K562 (cell line): ENCODE data around the gene NPEPL1. TPM values are rescaled to one million over a fixed set of nuclear protein-coding genes. Genes with fewer than 3 reads are reported as not detected.

ENCODE experiments used
- ATAC-seq: fragments of 200-7000 bp; cut with Tn5 transposase; 3 replicates; pipeline ENCODE4 v1.9.1; 2020; ENCODE audit warnings: moderate library complexity
- BruUV-seq: library from RNA; stranded (reverse); fragments of 400-500 nt; replicated peaks from 2 replicates; lab custom pipeline; 2021; lab: Mats Ljungman, UMichigan
- CTCF ChIA-PET: fragments of 300-600 bp; formaldehyde crosslinking; extraction: SDS; loops from one replicate; lab custom pipeline; 2021; ENCODE audit warnings: low intra/inter-chr PET ratio; lab: Yijun Ruan, JAX
- POLR2A ChIA-PET: fragments of 300-600, 350-650 bp; sonication (Branson Sonifier 250); formaldehyde crosslinking; extraction: SDS; loops from one replicate; lab custom pipeline; 2021; ENCODE audit warnings: antibody characterized with exemption, inconsistent platforms; lab: Yijun Ruan, JAX
- DNase-seq, 4 experiments: peaks; one replicate each; pipeline versions ENCODE4 v3.0.0 to v3.0.0-alpha.2; 2011 to 2018; ENCODE audit warnings: low spot score in 3 of 4, mixed read lengths in 3 of 4; ENCODE audit errors: extremely low read depth in 1 of 4
- FAIRE-seq: peaks from 2 replicates; lab custom pipeline; 2011; peaks lifted over from hg19 to GRCh38; lab: Jason Lieb, UNC
- H2AFZ ChIP-seq: 2 replicates; pipeline ENCODE4 v1.6.0; 2011; ENCODE audit warnings: low read depth, low read length, control low read depth, inconsistent platforms
- H3K27ac ChIP-seq: fragments of 200-600 bp; 3 replicates; pipeline ENCODE4 v1.8.0; 2011; ENCODE audit warnings: low read depth, mild to moderate bottlenecking, control low read depth, inconsistent platforms, low read length, moderate library complexity, mixed read lengths; ENCODE audit errors: extremely low read depth
- H3K27me3 ChIP-seq, 2 experiments: fragments of 300-600 bp in 1 of 2; 2 replicates in 1 of 2; 3 replicates in 1 of 2; pipeline versions ENCODE4 v1.6.0 to v1.8.0; 2011; ENCODE audit warnings: inconsistent platforms in 2 of 2, low read length in 2 of 2, mild to moderate bottlenecking in 1 of 2, mixed read lengths in 1 of 2, moderate library complexity in 1 of 2; ENCODE audit not compliant: control insufficient read depth in 2 of 2, insufficient read depth in 2 of 2
- H3K36me3 ChIP-seq: fragments of 300-600 bp; 3 replicates; pipeline ENCODE4 v1.8.0; 2011; ENCODE audit warnings: mild to moderate bottlenecking, low read length, inconsistent platforms; ENCODE audit not compliant: control insufficient read depth, insufficient read depth
- H3K4me1 ChIP-seq, 2 experiments: fragments of 200-600 bp in 1 of 2; replicated peaks in 1 of 2; 2 replicates in 1 of 2; 3 replicates in 1 of 2; pipeline versions ENCODE4 v1.5.1 to v1.8.0; 2011; ENCODE audit warnings: inconsistent platforms in 2 of 2, low read length in 2 of 2, mild to moderate bottlenecking in 1 of 2, mixed read lengths in 1 of 2, moderate library complexity in 1 of 2; ENCODE audit not compliant: control insufficient read depth in 2 of 2, insufficient read depth in 2 of 2
- H3K4me2 ChIP-seq: 2 replicates; pipeline ENCODE4 v1.6.1; 2011; ENCODE audit warnings: low read length, control low read depth, inconsistent platforms, mixed read lengths; ENCODE audit not compliant: insufficient read depth
- H3K4me3 ChIP-seq: fragments of 200-600 bp; sonication (generic), shearing (Covaris generic); 2 replicates; pipeline ENCODE4 v1.5.1; 2016; ENCODE audit warnings: control low read depth, inconsistent platforms
- H3K79me2 ChIP-seq: fragments of 200-600 bp; 3 replicates; pipeline ENCODE4 v1.8.0; 2011; ENCODE audit warnings: low read length, inconsistent platforms; ENCODE audit not compliant: control insufficient read depth, insufficient read depth
- H3K9ac ChIP-seq, 2 experiments: 2 replicates each; pipeline versions ENCODE4 v1.6.0 to v1.6.1; 2011; ENCODE audit warnings: low read depth in 2 of 2, low read length in 2 of 2, control low read depth in 1 of 2, inconsistent platforms in 1 of 2, mild to moderate bottlenecking in 1 of 2, mixed read lengths in 1 of 2; ENCODE audit not compliant: insufficient read depth in 1 of 2
- H3K9me1 ChIP-seq: one replicate; pipeline ENCODE4 v1.6.0; 2011; ENCODE audit warnings: inconsistent platforms, mild to moderate bottlenecking, low read length, moderate library complexity; ENCODE audit not compliant: control insufficient read depth, insufficient read depth
- H3K9me3 ChIP-seq: replicated peaks from 2 replicates; pipeline ENCODE4 v1.5.1; 2011; ENCODE audit warnings: low read depth, low read length, inconsistent platforms; ENCODE audit not compliant: control insufficient read depth, insufficient read depth
- H4K20me1 ChIP-seq: replicated peaks from 2 replicates; pipeline ENCODE4 v1.6.1; 2011; ENCODE audit warnings: low read length, inconsistent platforms, mixed read lengths; ENCODE audit not compliant: control insufficient read depth, insufficient read depth
- FOXJ3 ChIP-seq: sonication (generic); formaldehyde crosslinking; IDR thresholded peaks from 2 replicates; pipeline ENCODE4 v1.4.0; 2020; ENCODE audit warnings: mild to moderate bottlenecking, missing genetic modification reagents
- HDAC3 ChIP-seq: fragments of 450-650 bp; IDR thresholded peaks from 2 replicates; pipeline ENCODE4 v1.6.1; 2018; ENCODE audit warnings: borderline replicate concordance, mild to moderate bottlenecking, moderate library complexity; ENCODE audit not compliant: partially characterized antibody
- MCM2 ChIP-seq: fragments of 450-650 bp; IDR thresholded peaks from 2 replicates; pipeline ENCODE4 v1.6.1; 2017; ENCODE audit warnings: low read depth, mild to moderate bottlenecking
- POLR3A ChIP-seq: IDR thresholded peaks from 2 replicates; pipeline ENCODE4 v1.6.1; 2011; ENCODE audit warnings: borderline replicate concordance, mild to moderate bottlenecking, moderate library complexity; ENCODE audit not compliant: insufficient read length, insufficient read depth; ENCODE audit errors: extremely low read depth
- TAF9B ChIP-seq: fragments of 450-650 bp; IDR thresholded peaks from 2 replicates; pipeline ENCODE4 v1.6.1; 2018; ENCODE audit warnings: mild to moderate bottlenecking; ENCODE audit not compliant: partially characterized antibody
- TFAM ChIP-seq: fragments of 250-450 bp; sonication (Bioruptor Pico); conservative IDR thresholded peaks from 2 replicates; pipeline ENCODE4 v1.5.0; 2021; ENCODE audit warnings: mild to moderate bottlenecking, moderate library complexity
- YBX1 ChIP-seq: fragments of 450-650 bp; IDR thresholded peaks from 2 replicates; pipeline ENCODE4 v1.7.1; 2016; ENCODE audit warnings: mild to moderate bottlenecking
- WGBS: fragments of 100-300 bp; shearing (Covaris generic); methylation state at CpG from one replicate; pipeline ENCODE4 v1.1.6; 2016; ENCODE audit warnings: low coverage, mixed read lengths; ENCODE audit not compliant: insufficient coverage; ENCODE audit errors: missing lambda C conversion rate; 5-methylcytosine and 5-hydroxymethylcytosine counted together
- in situ Hi-C: fragments of 300-500 bp; cut with MboI; formaldehyde crosslinking; loops from 4 replicates; pipeline ENCODE4 v1.15.0; 2018; ENCODE audit warnings: inconsistent platforms, mixed read lengths
- intact Hi-C: fragments of 100-400 bp; cut with micrococcal nuclease; formaldehyde crosslinking; loops from 2 replicates; pipeline ENCODE4 v1.14.2; 2022
- polyA plus RNA-seq, 8 experiments: library from polyadenylated mRNA; depleted of rRNA in 4 of 8; stranded (reverse) in 5 of 8; unstranded in 3 of 8; fragments of >200 nt; fragmentation: Nextera tagmentation in 2 of 8; fragmentation: Illumina TruSeq in 1 of 8; extraction: Ambion mirVana in 2 of 8; extraction: Trizol in 1 of 8; gene quantifications; 2 replicates each; pipeline versions ENCODE4 v1.2.1 to v1.2.3, GENCODE V29; 2011 to 2014; ENCODE audit warnings: inconsistent platforms in 1 of 8, missing spikeins in 1 of 8
- total RNA-seq, 7 experiments: library from RNA; depleted of rRNA in 6 of 7; stranded (reverse); fragments of >200 nt in 6 of 7; fragmentation: Illumina TruSeq in 2 of 7; extraction: Trizol in 2 of 7; gene quantifications; 2 replicates each; pipeline versions ENCODE4 v1.2.1 to v1.2.3, GENCODE V29; 2011 to 2021; ENCODE audit warnings: low replicate concordance in 1 of 7
- TF ChIP-seq, protein P1 (sequence below): fragments of 200-800 bp; sonication (Bioruptor generic); IDR thresholded peaks from 2 replicates; pipeline ENCODE4 v1.6.1; 2017; ENCODE audit warnings: missing genetic modification characterization, missing compliant biosample characterization
- TF ChIP-seq, protein P2 (sequence below): fragments of 250-450 bp; sonication (Bioruptor Pico); IDR thresholded peaks from 2 replicates; pipeline ENCODE4 v1.4.0; 2020; ENCODE audit warnings: mild to moderate bottlenecking
- TF ChIP-seq, protein P3 (sequence below): fragments of 150-350 bp; IDR thresholded peaks from 2 replicates; pipeline ENCODE4 v1.6.1; 2014; ENCODE audit warnings: low read depth, mild to moderate bottlenecking, low read length, borderline replicate concordance
- TF ChIP-seq, protein P4 (sequence below): fragments of 250-450 bp; sonication (Bioruptor Pico); IDR thresholded peaks from 2 replicates; pipeline ENCODE4 v1.4.0; 2020; ENCODE audit warnings: mild to moderate bottlenecking, moderate library complexity

NPEPL1 gene
- total and polyA plus RNA-seq, 9 of the 15 experiments (the other 6 are each of a cell fraction or from before 2014, with no cell fraction given) = 0.04 to 5.6 (median 0.94) TPM

DNA sequence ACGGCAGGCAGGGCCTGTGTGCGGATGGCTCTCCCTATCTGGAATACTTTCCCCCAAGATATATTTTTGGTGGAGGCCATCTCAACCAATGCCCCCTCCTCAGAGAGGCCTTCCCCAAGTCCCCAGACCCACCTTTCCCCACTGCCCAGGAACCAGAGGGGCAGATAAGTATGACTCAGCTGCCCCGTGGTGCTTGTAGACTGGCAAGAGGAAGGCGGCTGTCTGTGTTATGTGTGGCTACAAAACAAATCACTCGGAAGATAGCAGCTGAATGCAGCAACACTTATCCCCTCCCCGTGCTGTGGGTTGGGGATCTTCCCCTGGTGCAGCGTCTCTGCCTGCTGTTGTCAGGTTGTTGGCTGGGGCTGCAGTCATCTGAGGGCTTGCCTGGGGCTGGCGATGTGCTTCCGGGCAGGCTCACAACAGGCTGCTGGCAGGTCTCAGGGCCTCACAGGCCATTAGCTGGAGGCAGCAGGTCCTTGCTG is 7.1 kb downstream of the NPEPL1 start:
- H3K27me3 ChIP-seq = no peaks in the 10 kb centered on the region; a peak in 1 of 5 replicates
- peaks cover 6% of the 10 kb centered on the region for H3K9me1 ChIP-seq
- no peak for ATAC-seq
- H2AFZ ChIP-seq = no peak overlapping the region
- H3K9me3 ChIP-seq = no peaks in the 10 kb centered on the region
- peaks cover 3 to 32% of the 10 kb centered on the region in 2 experiments; a peak in 3 of 5 replicates for H3K4me1 ChIP-seq
- H3K4me2 ChIP-seq = no peak overlapping the region
- no peak for FAIRE-seq
- BruUV-seq = no TSS peak
- CTCF ChIA-PET = no interaction called here
- no peak for DNase-seq
- H3K36me3 ChIP-seq = no peaks in the 10 kb centered on the region; the same call in 1 of the 3 replicates
- WGBS = 65% methylated on average over 9 of the region's 9 CpGs
- POLR2A ChIA-PET = interaction anchor here (1.5 kb wide), 1 partner anchor 13 kb away, joined by 4 read pairs; no protein-coding TSS in a partner anchor
- H3K27ac ChIP-seq = no peak overlapping the region
- in situ Hi-C loops = no loop called here
- H3K79me2 ChIP-seq = no peaks in the 10 kb centered on the region
- H3K4me3 ChIP-seq = no peak overlapping the region
- peak overlapping the region in 1 of 2 experiments; percentile 26; a peak in 1 of 4 replicates for H3K9ac ChIP-seq
- no peaks in the 10 kb centered on the region for H4K20me1 ChIP-seq
- intact Hi-C loops = no loop called here
- TF ChIP-seq, protein P1, sequence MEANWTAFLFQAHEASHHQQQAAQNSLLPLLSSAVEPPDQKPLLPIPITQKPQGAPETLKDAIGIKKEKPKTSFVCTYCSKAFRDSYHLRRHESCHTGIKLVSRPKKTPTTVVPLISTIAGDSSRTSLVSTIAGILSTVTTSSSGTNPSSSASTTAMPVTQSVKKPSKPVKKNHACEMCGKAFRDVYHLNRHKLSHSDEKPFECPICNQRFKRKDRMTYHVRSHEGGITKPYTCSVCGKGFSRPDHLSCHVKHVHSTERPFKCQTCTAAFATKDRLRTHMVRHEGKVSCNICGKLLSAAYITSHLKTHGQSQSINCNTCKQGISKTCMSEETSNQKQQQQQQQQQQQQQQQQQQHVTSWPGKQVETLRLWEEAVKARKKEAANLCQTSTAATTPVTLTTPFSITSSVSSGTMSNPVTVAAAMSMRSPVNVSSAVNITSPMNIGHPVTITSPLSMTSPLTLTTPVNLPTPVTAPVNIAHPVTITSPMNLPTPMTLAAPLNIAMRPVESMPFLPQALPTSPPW (CRISPR knock-in tag) = no peak
- TF ChIP-seq POLR3A = no peak
- TF ChIP-seq, protein P2, sequence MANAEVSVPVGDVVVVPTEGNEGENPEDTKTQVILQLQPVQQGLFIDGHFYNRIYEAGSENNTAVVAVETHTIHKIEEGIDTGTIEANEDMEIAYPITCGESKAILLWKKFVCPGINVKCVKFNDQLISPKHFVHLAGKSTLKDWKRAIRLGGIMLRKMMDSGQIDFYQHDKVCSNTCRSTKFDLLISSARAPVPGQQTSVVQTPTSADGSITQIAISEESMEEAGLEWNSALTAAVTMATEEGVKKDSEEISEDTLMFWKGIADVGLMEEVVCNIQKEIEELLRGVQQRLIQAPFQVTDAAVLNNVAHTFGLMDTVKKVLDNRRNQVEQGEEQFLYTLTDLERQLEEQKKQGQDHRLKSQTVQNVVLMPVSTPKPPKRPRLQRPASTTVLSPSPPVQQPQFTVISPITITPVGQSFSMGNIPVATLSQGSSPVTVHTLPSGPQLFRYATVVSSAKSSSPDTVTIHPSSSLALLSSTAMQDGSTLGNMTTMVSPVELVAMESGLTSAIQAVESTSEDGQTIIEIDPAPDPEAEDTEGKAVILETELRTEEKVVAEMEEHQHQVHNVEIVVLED = no peak
- TF ChIP-seq MCM2 = no peak
- TF ChIP-seq, protein P3, sequence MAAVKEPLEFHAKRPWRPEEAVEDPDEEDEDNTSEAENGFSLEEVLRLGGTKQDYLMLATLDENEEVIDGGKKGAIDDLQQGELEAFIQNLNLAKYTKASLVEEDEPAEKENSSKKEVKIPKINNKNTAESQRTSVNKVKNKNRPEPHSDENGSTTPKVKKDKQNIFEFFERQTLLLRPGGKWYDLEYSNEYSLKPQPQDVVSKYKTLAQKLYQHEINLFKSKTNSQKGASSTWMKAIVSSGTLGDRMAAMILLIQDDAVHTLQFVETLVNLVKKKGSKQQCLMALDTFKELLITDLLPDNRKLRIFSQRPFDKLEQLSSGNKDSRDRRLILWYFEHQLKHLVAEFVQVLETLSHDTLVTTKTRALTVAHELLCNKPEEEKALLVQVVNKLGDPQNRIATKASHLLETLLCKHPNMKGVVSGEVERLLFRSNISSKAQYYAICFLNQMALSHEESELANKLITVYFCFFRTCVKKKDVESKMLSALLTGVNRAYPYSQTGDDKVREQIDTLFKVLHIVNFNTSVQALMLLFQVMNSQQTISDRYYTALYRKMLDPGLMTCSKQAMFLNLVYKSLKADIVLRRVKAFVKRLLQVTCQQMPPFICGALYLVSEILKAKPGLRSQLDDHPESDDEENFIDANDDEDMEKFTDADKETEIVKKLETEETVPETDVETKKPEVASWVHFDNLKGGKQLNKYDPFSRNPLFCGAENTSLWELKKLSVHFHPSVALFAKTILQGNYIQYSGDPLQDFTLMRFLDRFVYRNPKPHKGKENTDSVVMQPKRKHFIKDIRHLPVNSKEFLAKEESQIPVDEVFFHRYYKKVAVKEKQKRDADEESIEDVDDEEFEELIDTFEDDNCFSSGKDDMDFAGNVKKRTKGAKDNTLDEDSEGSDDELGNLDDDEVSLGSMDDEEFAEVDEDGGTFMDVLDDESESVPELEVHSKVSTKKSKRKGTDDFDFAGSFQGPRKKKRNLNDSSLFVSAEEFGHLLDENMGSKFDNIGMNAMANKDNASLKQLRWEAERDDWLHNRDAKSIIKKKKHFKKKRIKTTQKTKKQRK = no peak
- TF ChIP-seq TAF9B = no peak
- TF ChIP-seq TFAM (CRISPR knock-in tag) = no peak
- TF ChIP-seq YBX1 = no peak
- TF ChIP-seq HDAC3 = no peak
- TF ChIP-seq FOXJ3 = no peak
- TF ChIP-seq, protein P4, sequence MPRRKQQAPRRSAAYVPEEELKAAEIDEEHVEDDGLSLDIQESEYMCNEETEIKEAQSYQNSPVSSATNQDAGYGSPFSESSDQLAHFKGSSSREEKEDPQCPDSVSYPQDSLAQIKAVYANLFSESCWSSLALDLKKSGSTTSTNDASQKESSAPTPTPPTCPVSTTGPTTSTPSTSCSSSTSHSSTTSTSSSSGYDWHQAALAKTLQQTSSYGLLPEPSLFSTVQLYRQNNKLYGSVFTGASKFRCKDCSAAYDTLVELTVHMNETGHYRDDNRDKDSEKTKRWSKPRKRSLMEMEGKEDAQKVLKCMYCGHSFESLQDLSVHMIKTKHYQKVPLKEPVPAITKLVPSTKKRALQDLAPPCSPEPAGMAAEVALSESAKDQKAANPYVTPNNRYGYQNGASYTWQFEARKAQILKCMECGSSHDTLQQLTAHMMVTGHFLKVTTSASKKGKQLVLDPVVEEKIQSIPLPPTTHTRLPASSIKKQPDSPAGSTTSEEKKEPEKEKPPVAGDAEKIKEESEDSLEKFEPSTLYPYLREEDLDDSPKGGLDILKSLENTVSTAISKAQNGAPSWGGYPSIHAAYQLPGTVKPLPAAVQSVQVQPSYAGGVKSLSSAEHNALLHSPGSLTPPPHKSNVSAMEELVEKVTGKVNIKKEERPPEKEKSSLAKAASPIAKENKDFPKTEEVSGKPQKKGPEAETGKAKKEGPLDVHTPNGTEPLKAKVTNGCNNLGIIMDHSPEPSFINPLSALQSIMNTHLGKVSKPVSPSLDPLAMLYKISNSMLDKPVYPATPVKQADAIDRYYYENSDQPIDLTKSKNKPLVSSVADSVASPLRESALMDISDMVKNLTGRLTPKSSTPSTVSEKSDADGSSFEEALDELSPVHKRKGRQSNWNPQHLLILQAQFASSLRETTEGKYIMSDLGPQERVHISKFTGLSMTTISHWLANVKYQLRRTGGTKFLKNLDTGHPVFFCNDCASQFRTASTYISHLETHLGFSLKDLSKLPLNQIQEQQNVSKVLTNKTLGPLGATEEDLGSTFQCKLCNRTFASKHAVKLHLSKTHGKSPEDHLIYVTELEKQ = no peak
